ENCODE measurements around the gene CLSTN2.

DNA sequence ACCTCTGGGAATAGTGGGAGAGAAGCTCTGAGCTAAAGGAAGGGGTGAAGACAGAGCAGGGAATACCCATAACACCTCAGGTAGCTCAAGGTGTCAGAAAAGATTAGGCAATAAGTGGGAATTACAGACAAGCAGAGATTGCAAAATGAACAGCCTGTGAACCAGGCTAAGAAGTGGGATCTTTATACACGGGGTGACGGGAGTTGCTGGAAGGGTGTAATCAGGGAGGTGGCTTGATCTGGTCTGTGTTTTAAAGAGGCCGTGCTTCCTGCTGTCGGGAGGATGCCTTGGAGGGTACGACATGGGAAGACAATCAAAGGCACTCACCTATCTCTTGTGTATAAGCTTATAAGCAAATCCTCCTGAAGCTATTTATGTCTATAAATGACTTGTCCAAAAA, 216.3 kb downstream of the CLSTN2 start:
- TF ChIP-seq FOXM1 (IDR thresholded peaks at IDR 0.05; ENCODE audit: borderline replicate concordance) (no peak), BHLHE40 (IDR thresholded peaks at IDR 0.05; ENCODE audit: borderline replicate concordance) (no peak), SP1 (IDR thresholded peaks at IDR 0.05) (no peak), FOXK2 (IDR thresholded peaks at IDR 0.05) (no peak), HDGF (IDR thresholded peaks at IDR 0.05; ENCODE audit: borderline replicate concordance) (no peak), TARDBP (IDR thresholded peaks at IDR 0.05) (no peak), LEF1 (IDR thresholded peaks at IDR 0.05; ENCODE audit: borderline replicate concordance) (no peak), ZNF384 (IDR thresholded peaks at IDR 0.05) (no peak), SUZ12 (IDR thresholded peaks at IDR 0.05) (no peak), ELF4 (IDR thresholded peaks at IDR 0.05) (no peak), NFRKB (IDR thresholded peaks at IDR 0.05) (no peak), L3MBTL2 (conservative IDR thresholded peaks at IDR 0.05) (no peak)
- TF ChIP-seq, protein P1, sequence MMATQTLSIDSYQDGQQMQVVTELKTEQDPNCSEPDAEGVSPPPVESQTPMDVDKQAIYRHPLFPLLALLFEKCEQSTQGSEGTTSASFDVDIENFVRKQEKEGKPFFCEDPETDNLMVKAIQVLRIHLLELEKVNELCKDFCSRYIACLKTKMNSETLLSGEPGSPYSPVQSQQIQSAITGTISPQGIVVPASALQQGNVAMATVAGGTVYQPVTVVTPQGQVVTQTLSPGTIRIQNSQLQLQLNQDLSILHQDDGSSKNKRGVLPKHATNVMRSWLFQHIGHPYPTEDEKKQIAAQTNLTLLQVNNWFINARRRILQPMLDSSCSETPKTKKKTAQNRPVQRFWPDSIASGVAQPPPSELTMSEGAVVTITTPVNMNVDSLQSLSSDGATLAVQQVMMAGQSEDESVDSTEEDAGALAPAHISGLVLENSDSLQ (IDR thresholded peaks at IDR 0.05), result no peak

Data from HEK293T (cell line).